ENCODE data around the gene ZFP1.
"Not testable (repeated sequence)": the region's sequence is repeated elsewhere in the genome, so short reads cannot be mapped to it uniquely, and the experiment has no call there.

The ZFP1 gene

GRCh38 chr16:75203096-75203495, 54.8 kb downstream of the ZFP1 start:
- no peak overlapping the region for H3K4me3 ChIP-seq (ENCODE audit: low read depth, low read length)
- in situ Hi-C loops (cut with HindIII; ENCODE audit: low sequenced_read_pairs) = no loop called here
- TF ChIP-seq CTCF (IDR thresholded peaks at IDR 0.05; ENCODE audit: low read depth, low read length, missing control alignments) = no peak
- DNase-seq (ENCODE audit: low read depth) = no peak

- H3K4me3 ChIP-seq (ENCODE audit: low read depth, low read length) = no peak overlapping the region
- no peak for DNase-seq (ENCODE audit: low read depth)
- in situ Hi-C loops (cut with HindIII; ENCODE audit: low sequenced_read_pairs) = no loop called here
- no peak for TF ChIP-seq CTCF (IDR thresholded peaks at IDR 0.05; ENCODE audit: low read depth, low read length, missing control alignments)
These were observed 55.5 kb downstream of the ZFP1 start for GRCh38 chr16:75203667-75204409.

- H3K4me3 ChIP-seq (ENCODE audit: low read depth, low read length) = no peak overlapping the region
- in situ Hi-C loops (cut with HindIII; ENCODE audit: low sequenced_read_pairs) = no loop called here
- DNase-seq (ENCODE audit: low read depth) = no peak
- no peak for TF ChIP-seq CTCF (IDR thresholded peaks at IDR 0.05; ENCODE audit: low read depth, low read length, missing control alignments)
These were observed 56.1 kb downstream of the ZFP1 start for GRCh38 chr16:75204410-75204758.

GRCh38 chr16:75204905-75205304, 56.6 kb downstream of the ZFP1 start:
- DNase-seq (ENCODE audit: low read depth); H3K4me3 ChIP-seq (ENCODE audit: low read depth, low read length); in situ Hi-C loops (cut with HindIII; ENCODE audit: low sequenced_read_pairs): not testable (repeated sequence)

DNA sequence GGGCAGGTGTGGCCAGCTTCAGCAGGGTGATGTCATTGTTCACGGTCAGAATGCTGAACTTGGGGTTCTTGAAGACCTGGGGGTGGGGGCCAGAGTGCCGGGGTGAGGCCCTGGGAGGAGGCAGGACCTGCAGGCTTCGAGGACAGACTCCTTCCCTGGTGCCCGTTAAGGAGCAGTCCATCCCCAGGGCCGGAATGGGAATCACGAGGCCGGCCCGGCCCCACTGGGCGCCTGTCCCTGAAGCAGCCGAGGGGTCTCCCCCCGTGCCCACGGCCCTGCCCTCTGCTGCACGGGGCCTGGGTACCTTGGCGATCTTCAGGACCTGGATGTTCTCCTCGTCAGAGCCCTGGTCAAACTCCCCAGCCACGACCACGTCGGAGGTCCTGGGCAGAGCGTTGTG, 57.1 kb downstream of the ZFP1 start:
- H3K4me3 ChIP-seq (ENCODE audit: low read depth, low read length); in situ Hi-C loops (cut with HindIII; ENCODE audit: low sequenced_read_pairs); DNase-seq (ENCODE audit: low read depth): not testable (repeated sequence)

DNA sequence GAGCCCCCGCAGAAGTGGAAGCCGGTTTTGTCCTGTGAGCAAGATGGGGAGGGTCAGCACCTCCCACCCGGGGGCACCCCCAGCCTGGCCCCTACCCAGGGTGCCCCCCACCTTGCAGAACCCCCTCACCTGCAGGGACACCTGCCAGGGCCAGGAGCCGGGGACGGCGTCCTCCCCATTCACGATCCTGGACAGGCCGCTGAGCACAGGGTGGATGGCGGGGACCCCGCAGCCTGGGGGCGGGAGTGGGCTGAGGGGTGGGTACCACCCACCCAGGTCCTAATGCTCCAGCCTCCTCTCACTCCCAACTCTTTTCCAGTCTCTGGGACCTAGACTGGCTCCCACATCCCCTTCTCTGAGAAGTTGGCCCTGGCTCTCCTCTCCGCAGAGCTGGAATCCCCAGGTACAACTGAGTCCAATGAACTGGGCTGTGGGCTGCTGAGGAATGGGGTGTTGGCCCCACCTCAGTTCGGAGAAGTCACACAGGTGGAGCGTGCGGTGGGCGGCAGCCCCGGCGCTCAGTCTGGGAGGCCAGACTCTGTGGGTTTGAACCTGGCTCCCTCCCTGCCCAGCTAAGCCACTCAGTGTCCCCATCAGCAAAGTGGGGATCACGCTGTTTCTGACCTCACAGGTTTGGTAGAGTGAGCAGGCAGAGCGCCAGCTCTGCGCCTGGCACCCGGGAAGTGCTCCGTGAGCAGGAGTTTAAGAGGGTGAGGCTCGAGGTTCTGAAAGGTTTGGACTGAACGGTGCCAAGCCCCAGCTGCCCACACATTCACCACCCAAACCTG, 57.8 kb downstream of the ZFP1 start:
- DNase-seq (ENCODE audit: low read depth); H3K4me3 ChIP-seq (ENCODE audit: low read depth, low read length); in situ Hi-C loops (cut with HindIII; ENCODE audit: low sequenced_read_pairs): not testable (repeated sequence)

DNA sequence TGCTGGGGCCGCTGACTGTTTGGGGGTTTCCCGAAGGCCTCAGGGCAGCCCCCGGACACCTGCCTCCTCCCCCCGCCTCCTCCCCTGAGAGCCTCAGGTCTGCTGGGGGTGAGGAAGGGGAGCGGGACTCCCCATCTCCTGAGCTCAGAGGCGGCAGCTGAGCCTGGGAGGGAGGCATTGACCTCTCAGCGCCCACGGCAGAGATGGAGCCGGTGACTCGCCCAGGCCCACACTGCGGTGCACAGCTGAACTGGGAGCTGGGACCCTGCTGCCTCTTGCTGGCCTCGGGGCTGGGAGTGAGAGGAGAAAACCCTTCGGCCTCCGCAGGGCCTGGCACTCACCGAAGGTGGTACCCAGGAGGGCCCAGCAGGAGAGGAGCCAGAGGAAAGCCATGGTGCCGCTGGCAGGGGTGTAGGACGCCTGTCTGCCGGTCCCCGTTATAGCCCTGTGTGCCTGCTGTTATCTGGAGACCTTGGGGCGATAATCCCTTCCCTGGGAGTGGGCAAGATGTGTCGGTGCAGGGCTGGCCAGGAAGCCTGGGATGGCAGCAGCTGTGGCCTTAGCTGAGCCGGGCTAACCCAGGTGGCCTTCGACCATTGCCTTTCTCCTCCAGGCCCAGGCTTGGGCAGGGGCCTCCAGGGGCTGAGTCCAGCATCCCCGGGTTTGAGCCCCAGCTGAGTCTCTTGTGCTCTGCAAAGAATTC, 58.6 kb downstream of the ZFP1 start, which contains the start of gene CTRB2:
CTRB2 (minus strand) TSS at position 413 of the 703 bp plus-strand sequence; CDS start at position 393, 20 bp downstream.
- DNase-seq (ENCODE audit: low read depth) = no peak
- in situ Hi-C loops (cut with HindIII; ENCODE audit: low sequenced_read_pairs) = no loop called here
- TF ChIP-seq CTCF (IDR thresholded peaks at IDR 0.05; ENCODE audit: low read depth, low read length, missing control alignments) = no peak
- H3K4me3 ChIP-seq (ENCODE audit: low read depth, low read length) = no peak within 1 kb of the TSS

GRCh38 chr16:75207831-75208230, 59.5 kb downstream of the ZFP1 start:
- H3K4me3 ChIP-seq (ENCODE audit: low read depth, low read length) = no peak overlapping the region
- DNase-seq (ENCODE audit: low read depth) = no peak
- in situ Hi-C loops (cut with HindIII; ENCODE audit: low sequenced_read_pairs) = no loop called here
- no peak for TF ChIP-seq CTCF (IDR thresholded peaks at IDR 0.05; ENCODE audit: low read depth, low read length, missing control alignments)

All from astrocyte of the cerebellum (primary cell).